ENCODE results near the gene TIAM1.

TIAM1 gene

GRCh38 chr21:31374395-31374794, 30.3 kb upstream of the TIAM1 start:
- DNase-seq (ENCODE audit: low read depth), result no peak
- TF ChIP-seq, protein P1, sequence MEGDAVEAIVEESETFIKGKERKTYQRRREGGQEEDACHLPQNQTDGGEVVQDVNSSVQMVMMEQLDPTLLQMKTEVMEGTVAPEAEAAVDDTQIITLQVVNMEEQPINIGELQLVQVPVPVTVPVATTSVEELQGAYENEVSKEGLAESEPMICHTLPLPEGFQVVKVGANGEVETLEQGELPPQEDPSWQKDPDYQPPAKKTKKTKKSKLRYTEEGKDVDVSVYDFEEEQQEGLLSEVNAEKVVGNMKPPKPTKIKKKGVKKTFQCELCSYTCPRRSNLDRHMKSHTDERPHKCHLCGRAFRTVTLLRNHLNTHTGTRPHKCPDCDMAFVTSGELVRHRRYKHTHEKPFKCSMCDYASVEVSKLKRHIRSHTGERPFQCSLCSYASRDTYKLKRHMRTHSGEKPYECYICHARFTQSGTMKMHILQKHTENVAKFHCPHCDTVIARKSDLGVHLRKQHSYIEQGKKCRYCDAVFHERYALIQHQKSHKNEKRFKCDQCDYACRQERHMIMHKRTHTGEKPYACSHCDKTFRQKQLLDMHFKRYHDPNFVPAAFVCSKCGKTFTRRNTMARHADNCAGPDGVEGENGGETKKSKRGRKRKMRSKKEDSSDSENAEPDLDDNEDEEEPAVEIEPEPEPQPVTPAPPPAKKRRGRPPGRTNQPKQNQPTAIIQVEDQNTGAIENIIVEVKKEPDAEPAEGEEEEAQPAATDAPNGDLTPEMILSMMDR (conservative IDR thresholded peaks at IDR 0.05; ENCODE audit: low read depth, low read length), result no peak
- no peak overlapping the region for H3K4me3 ChIP-seq (ENCODE audit: low read depth, low read length)

DNA sequence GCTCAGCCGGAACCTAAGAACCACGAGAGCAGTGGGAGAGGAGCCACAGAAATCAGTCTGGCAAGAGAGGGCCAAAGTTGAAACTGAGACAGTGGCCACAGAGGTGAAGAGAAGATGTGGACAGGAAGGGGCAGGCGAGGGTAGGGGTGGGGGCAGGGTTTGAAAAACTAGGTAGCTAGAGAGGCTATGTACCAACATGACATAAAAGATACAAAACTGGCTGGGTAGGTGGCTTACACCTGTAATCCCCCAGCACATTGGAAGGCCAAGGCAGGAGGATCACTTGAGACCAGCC, 28.4 kb upstream of the TIAM1 start:
- no peak overlapping the region for H3K4me3 ChIP-seq (ENCODE audit: low read depth, low read length)
- TF ChIP-seq, protein P1 (conservative IDR thresholded peaks at IDR 0.05; ENCODE audit: low read depth, low read length), result no peak
- no peak for DNase-seq (ENCODE audit: low read depth)

GRCh38 chr21:31371715-31372470, 27.8 kb upstream of the TIAM1 start:
- no peak for DNase-seq (ENCODE audit: low read depth)
- TF ChIP-seq, protein P1 (conservative IDR thresholded peaks at IDR 0.05; ENCODE audit: low read depth, low read length), result no peak
- H3K4me3 ChIP-seq (ENCODE audit: low read depth, low read length), result no peak overlapping the region

GRCh38 chr21:31370893-31371544, 27.0 kb upstream of the TIAM1 start:
- H3K4me3 ChIP-seq (ENCODE audit: low read depth, low read length), result no peak overlapping the region
- DNase-seq (ENCODE audit: low read depth), result peak; percentile 61
- TF ChIP-seq, protein P1 (conservative IDR thresholded peaks at IDR 0.05; ENCODE audit: low read depth, low read length), result no peak

DNA sequence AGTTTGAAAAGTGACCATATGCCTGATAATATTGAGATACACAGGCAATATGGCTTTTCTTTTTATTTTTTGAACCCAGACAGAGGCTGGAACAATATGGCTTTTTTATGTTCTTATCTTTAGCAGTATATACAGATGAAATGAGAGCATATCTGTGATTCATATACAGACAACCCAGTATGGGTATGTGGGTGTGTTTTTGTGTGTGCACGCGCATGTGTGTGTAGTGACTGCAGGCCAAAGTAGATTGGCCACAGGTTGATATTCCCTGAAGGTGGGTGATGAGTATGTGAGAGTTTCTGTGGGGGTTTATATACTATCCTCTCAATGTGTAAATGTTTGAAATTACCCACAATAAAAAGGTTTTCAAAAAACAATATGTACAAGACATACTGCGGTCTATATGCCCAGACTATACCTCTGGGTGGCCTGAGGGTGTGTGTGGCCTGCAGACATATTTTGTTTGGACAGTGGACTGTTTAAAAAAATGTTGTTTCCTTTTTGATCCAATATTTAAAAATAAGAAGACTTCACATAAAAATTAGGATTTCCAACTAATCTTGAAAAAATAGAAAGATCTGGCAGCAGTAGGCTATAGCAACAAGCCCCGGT, 26.3 kb upstream of the TIAM1 start:
- H3K4me3 ChIP-seq (ENCODE audit: low read depth, low read length), result no peak overlapping the region
- TF ChIP-seq, protein P1 (conservative IDR thresholded peaks at IDR 0.05; ENCODE audit: low read depth, low read length), result no peak
- DNase-seq (ENCODE audit: low read depth), result no peak

DNA sequence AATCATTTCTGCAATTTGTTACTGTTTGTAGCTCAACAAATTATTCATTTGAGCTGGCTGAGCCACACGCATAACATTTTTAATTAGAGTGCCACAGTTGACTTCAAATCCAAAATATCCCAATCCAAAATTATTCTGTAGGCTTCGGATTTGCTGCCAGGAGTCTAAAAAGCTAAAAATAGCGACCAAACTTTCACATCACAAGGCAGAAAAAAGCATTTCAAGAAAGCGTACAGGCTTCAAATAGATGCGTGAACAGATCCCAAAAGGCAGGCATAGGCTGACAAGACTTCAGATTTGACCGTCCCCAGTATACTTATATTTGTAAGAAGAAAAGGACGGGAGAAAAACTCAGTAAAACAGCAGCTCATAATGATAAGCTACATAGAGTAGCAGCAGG, 24.3 kb upstream of the TIAM1 start:
- no peak overlapping the region for H3K4me3 ChIP-seq (ENCODE audit: low read depth, low read length)
- TF ChIP-seq, protein P1 (conservative IDR thresholded peaks at IDR 0.05; ENCODE audit: low read depth, low read length), result no peak
- DNase-seq (ENCODE audit: low read depth), result no peak

All from choroid plexus epithelial cell (primary cell).